SK-N-SH treated with all-trans-retinoic acid at 6 μM for 48 hours (cell line): Measurements from ENCODE around the gene FLNC.

Source experiments
- ATAC-seq: fragments of 200-7000 bp; cut with Tn5 transposase; 3 replicates; pipeline ENCODE4 v1.9.1; 2020; ENCODE audit warnings: mild to moderate bottlenecking, moderate library complexity
- ARNTL ChIP-seq: fragments of 450-650 bp; formaldehyde crosslinking; IDR thresholded peaks from 2 replicates; pipeline ENCODE4 v1.5.0; 2020; ENCODE audit warnings: low read depth, mild to moderate bottlenecking, moderate library complexity, borderline replicate concordance
- BACH2 ChIP-seq: fragments of 250-450 bp; sonication (Bioruptor Pico); IDR thresholded peaks from 2 replicates; pipeline ENCODE4 v1.9.0; 2021; ENCODE audit warnings: mild to moderate bottlenecking, borderline replicate concordance
- CREB5 ChIP-seq: fragments of 250-450 bp; sonication (Bioruptor Pico); IDR thresholded peaks from 2 replicates; pipeline ENCODE4 v1.5.1; 2020; ENCODE audit warnings: low read depth, mild to moderate bottlenecking, moderate library complexity
- CSDC2 ChIP-seq: fragments of 250-450 bp; sonication (Bioruptor Pico); IDR thresholded peaks from 2 replicates; pipeline ENCODE4 v1.5.0; 2020; ENCODE audit warnings: mild to moderate bottlenecking, moderate library complexity
- CSRNP3 ChIP-seq: fragments of 250-450 bp; sonication (Bioruptor Pico); IDR thresholded peaks from 2 replicates; pipeline ENCODE4 v1.5.1; 2021; ENCODE audit warnings: mild to moderate bottlenecking, moderate library complexity
- ESRRG ChIP-seq: fragments of 250-450 bp; sonication (Bioruptor Pico); IDR thresholded peaks from 2 replicates; pipeline ENCODE4 v1.6.1; 2021; ENCODE audit warnings: mild to moderate bottlenecking
- ISL1 ChIP-seq: fragments of 250-450 bp; sonication (Bioruptor Pico); IDR thresholded peaks from 2 replicates; pipeline ENCODE4 v2.1.2; 2022; ENCODE audit warnings: mild to moderate bottlenecking, moderate library complexity
- OSR1 ChIP-seq: fragments of 250-450 bp; sonication (Bioruptor Pico); IDR thresholded peaks from 2 replicates; pipeline ENCODE4 v1.8.0; 2022; ENCODE audit warnings: moderate library complexity, mild to moderate bottlenecking, inconsistent platforms
- PATZ1 ChIP-seq: fragments of 250-450 bp; sonication (Bioruptor Pico); IDR thresholded peaks from 2 replicates; pipeline ENCODE4 v1.8.0; 2020; ENCODE audit warnings: mild to moderate bottlenecking, moderate library complexity, borderline replicate concordance
- POU6F1 ChIP-seq: fragments of 250-450 bp; sonication (Bioruptor Pico); IDR thresholded peaks from 2 replicates; pipeline ENCODE4 v1.8.0; 2021; ENCODE audit warnings: low read depth, mild to moderate bottlenecking, moderate library complexity, borderline replicate concordance
- PPARA ChIP-seq: fragments of 250-450 bp; sonication (Bioruptor Pico); IDR thresholded peaks from 2 replicates; pipeline ENCODE4 v1.5.0; 2020; ENCODE audit warnings: mild to moderate bottlenecking, borderline replicate concordance
- RARB ChIP-seq: fragments of 250-450 bp; sonication (Bioruptor Pico); IDR thresholded peaks from 2 replicates; pipeline ENCODE4 v1.8.0; 2021; ENCODE audit warnings: mild to moderate bottlenecking, moderate library complexity
- SNAI2 ChIP-seq: fragments of 250-450 bp; sonication (Bioruptor Pico); IDR thresholded peaks from 2 replicates; pipeline ENCODE4 v1.5.0; 2020; ENCODE audit warnings: mild to moderate bottlenecking, moderate library complexity
- TCF4 ChIP-seq: fragments of 250-450 bp; sonication (Bioruptor Pico); IDR thresholded peaks from 2 replicates; pipeline ENCODE4 v1.8.0; 2021; ENCODE audit warnings: mild to moderate bottlenecking, moderate library complexity, borderline replicate concordance
- TOX ChIP-seq: fragments of 250-450 bp; sonication (Bioruptor Pico); IDR thresholded peaks from 2 replicates; pipeline ENCODE4 v1.8.0; 2021; ENCODE audit warnings: mild to moderate bottlenecking, moderate library complexity, borderline replicate concordance
- ZC3H10 ChIP-seq: fragments of 250-450 bp; sonication (Bioruptor Pico); IDR thresholded peaks from 2 replicates; pipeline ENCODE4 v1.5.1; 2021; ENCODE audit warnings: mild to moderate bottlenecking, moderate library complexity
- ZFP3 ChIP-seq: fragments of 250-450 bp; sonication (Bioruptor Pico); IDR thresholded peaks from 2 replicates; pipeline ENCODE4 v1.5.0; 2020; ENCODE audit warnings: mild to moderate bottlenecking, moderate library complexity
- ZFP30 ChIP-seq: fragments of 450-650 bp; formaldehyde crosslinking; IDR thresholded peaks from 2 replicates; pipeline ENCODE4 v1.5.0; 2022; ENCODE audit warnings: mild to moderate bottlenecking, moderate library complexity
- ZNF565 ChIP-seq: fragments of 450-650 bp; formaldehyde crosslinking; conservative IDR thresholded peaks from 2 replicates; pipeline ENCODE4 v1.5.0; 2020; ENCODE audit warnings: low read depth, mild to moderate bottlenecking, moderate library complexity
- ZNF70 ChIP-seq: fragments of 450-650 bp; formaldehyde crosslinking; IDR thresholded peaks from 2 replicates; pipeline ENCODE4 v1.5.0; 2020; ENCODE audit warnings: mild to moderate bottlenecking, moderate library complexity
- ZNF8 ChIP-seq: fragments of 450-650 bp; formaldehyde crosslinking; IDR thresholded peaks from 2 replicates; pipeline ENCODE4 v1.5.0; 2020; ENCODE audit warnings: mild to moderate bottlenecking, moderate library complexity

FLNC gene

GRCh38 chr7:128835790-128836641 is 5.8 kb downstream of the FLNC start:
- ATAC-seq: no peak
- TF ChIP-seq ESRRG (CRISPR knock-in tag): no peak
- TF ChIP-seq PPARA: no peak
- no peak for TF ChIP-seq ZNF8 (CRISPR knock-in tag)
- no peak for TF ChIP-seq BACH2
- TF ChIP-seq ZC3H10 (CRISPR knock-in tag): no peak
- no peak for TF ChIP-seq TOX (CRISPR knock-in tag)
- no peak for TF ChIP-seq PATZ1 (CRISPR knock-in tag)
- TF ChIP-seq ARNTL: no peak
- no peak for TF ChIP-seq SNAI2 (CRISPR knock-in tag)
- TF ChIP-seq ZNF70 (CRISPR knock-in tag): no peak
- TF ChIP-seq CSDC2 (CRISPR knock-in tag): no peak

- no peak for ATAC-seq
- TF ChIP-seq CREB5 (no peak), SNAI2 (CRISPR knock-in tag) (no peak), ARNTL (no peak), CSDC2 (CRISPR knock-in tag) (no peak), ZNF8 (CRISPR knock-in tag) (no peak), ZC3H10 (CRISPR knock-in tag) (no peak), OSR1 (no peak), TOX (CRISPR knock-in tag) (no peak), PATZ1 (CRISPR knock-in tag) (no peak), TCF4 (CRISPR knock-in tag) (no peak)
These were observed 6.6 kb downstream of the FLNC start for GRCh38 chr7:128836729-128837348.

GRCh38 chr7:128837521-128837921 is 7.3 kb downstream of the FLNC start:
- no peak for ATAC-seq
- no peak for TF ChIP-seq POU6F1

GRCh38 chr7:128838109-128838779 is 8.0 kb downstream of the FLNC start:
- no peak for ATAC-seq
- TF ChIP-seq SNAI2 (CRISPR knock-in tag) (no peak), TCF4 (CRISPR knock-in tag) (no peak), ZNF70 (CRISPR knock-in tag) (no peak), RARB (CRISPR knock-in tag) (no peak), ZFP3 (CRISPR knock-in tag) (no peak), ARNTL (no peak), ISL1 (CRISPR knock-in tag) (no peak), OSR1 (no peak), POU6F1 (no peak), ZNF565 (CRISPR knock-in tag) (no peak), ZC3H10 (CRISPR knock-in tag) (no peak), ZNF8 (CRISPR knock-in tag) (no peak), ESRRG (CRISPR knock-in tag) (no peak), TOX (CRISPR knock-in tag) (no peak), CREB5 (no peak), CSRNP3 (CRISPR knock-in tag) (no peak), PPARA (no peak), BACH2 (no peak), ZFP30 (CRISPR knock-in tag) (no peak)
